CD4-positive, alpha-beta T cell treated with Interleukin-15 for 4 hours (primary cell): ENCODE data around the gene ZNF594.
"Not testable (repeated sequence)": the region's sequence is repeated elsewhere in the genome, so short reads cannot be mapped to it uniquely, and the experiment has no call there.

Experiments used
- DNase-seq: peaks from one replicate; pipeline ENCODE4 v3.0.0-alpha.2; 2020; ENCODE audit warnings: low spot score

Gene ZNF594

GRCh38 chr17:5201011-5201410 is 9.3 kb upstream of the ZNF594 start:
- no peak for DNase-seq

- DNase-seq = no peak
Measured at GRCh38 chr17:5200360-5200759, 8.7 kb upstream of the ZNF594 start.

- DNase-seq = no peak
Measured at GRCh38 chr17:5198472-5198871, 6.8 kb upstream of the ZNF594 start.

GRCh38 chr17:5194346-5194745 is 2.7 kb upstream of the ZNF594 start:
- DNase-seq = no peak

GRCh38 chr17:5184288-5184687 is 7.4 kb downstream of the ZNF594 start:
- peak; percentile 31 for DNase-seq

- no peak for DNase-seq
Measured at GRCh38 chr17:5183410-5183793, 8.3 kb downstream of the ZNF594 start.

- DNase-seq = no peak
Measured at GRCh38 chr17:5182597-5183409, 8.9 kb downstream of the ZNF594 start.

GRCh38 chr17:5181509-5182305 is 10.0 kb downstream of the ZNF594 start:
- no peak for DNase-seq

GRCh38 chr17:5179003-5179402 is 12.7 kb downstream of the ZNF594 start:
- no peak for DNase-seq

- not testable (repeated sequence) for DNase-seq
Measured at GRCh38 chr17:5175027-5175426, 16.6 kb downstream of the ZNF594 start.

GRCh38 chr17:5165791-5166564 is 25.7 kb downstream of the ZNF594 start:
- not testable (repeated sequence) for DNase-seq

GRCh38 chr17:5164436-5164835 is 27.2 kb downstream of the ZNF594 start:
- no peak for DNase-seq

- DNase-seq = not testable (repeated sequence)
Measured at GRCh38 chr17:5161793-5162192, 29.9 kb downstream of the ZNF594 start.

- not testable (repeated sequence) for DNase-seq
Measured at GRCh38 chr17:5160702-5161101, 31.0 kb downstream of the ZNF594 start.

GRCh38 chr17:5146122-5146521 is 45.5 kb downstream of the ZNF594 start:
- not testable (repeated sequence) for DNase-seq

- not testable (repeated sequence) for DNase-seq
Measured at GRCh38 chr17:5142877-5143276, 48.8 kb downstream of the ZNF594 start.

GRCh38 chr17:5139458-5139732 is 52.3 kb downstream of the ZNF594 start:
- DNase-seq = no peak

- DNase-seq = no peak
Measured at GRCh38 chr17:5138616-5139457, 52.8 kb downstream of the ZNF594 start.

- not testable (repeated sequence) for DNase-seq
Measured at GRCh38 chr17:5138198-5138544, 53.5 kb downstream of the ZNF594 start.

GRCh38 chr17:5137511-5138197 is 54.0 kb downstream of the ZNF594 start:
- DNase-seq = not testable (repeated sequence)
